Neural progenitor cell (in vitro differentiated cells): ENCODE measurements around the gene CHTF18.

Experiments
- CTCF ChIP-seq: fragments of 200-600 bp; sonication (generic); IDR thresholded peaks from 2 replicates; pipeline ENCODE4 v1.5.1; 2017; ENCODE audit warnings: antibody characterized with exemption, mild to moderate bottlenecking
- EZH2phosphoT487 ChIP-seq: fragments of 200-600 bp; sonication (generic); IDR thresholded peaks from 2 replicates; pipeline ENCODE4 v1.6.1; 2017; ENCODE audit warnings: antibody characterized with exemption

DNA sequence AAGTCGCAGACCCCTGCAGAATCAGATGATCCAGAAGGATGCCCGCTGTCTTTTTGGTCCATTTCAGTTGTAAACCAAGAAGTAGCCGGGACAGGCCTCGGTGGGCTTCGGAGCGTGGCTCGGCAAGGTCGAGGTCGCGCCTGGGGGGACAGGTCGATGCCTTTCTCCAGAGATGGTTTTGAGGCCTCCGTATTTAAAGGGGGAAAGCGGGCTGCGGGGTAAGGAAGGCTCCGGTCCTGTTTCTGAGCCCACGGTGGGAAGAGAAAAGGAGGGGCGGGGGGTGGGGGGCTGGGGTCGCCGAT lies 19.6 kb downstream of the CHTF18 start:
- TF ChIP-seq CTCF: no peak
- no peak for TF ChIP-seq EZH2phosphoT487
